ENCODE data around the gene MICA. TPM values are rescaled to one million over a fixed set of nuclear protein-coding genes. Genes with fewer than 3 reads are reported as not detected.
A peak's percentile ranks its signal among the peaks of the same experiment; 100 is the strongest.

The MICA gene
- total RNA-seq, 1 experiment from 2014 or later = 35.0 TPM

- no peak for DNase-seq
- no peaks in the 10 kb centered on the region for H3K36me3 ChIP-seq (ENCODE audit: low read depth, low read length)
- intact Hi-C loops (cut with micrococcal nuclease) = no loop called here
- no peaks in the 10 kb centered on the region for H4K20me1 ChIP-seq (ENCODE audit: low read length)
- H3K4me1 ChIP-seq (ENCODE audit: insufficient read depth, low read length) = peaks cover 12% of the 10 kb centered on the region
- no peaks in the 10 kb centered on the region for H3K27me3 ChIP-seq (ENCODE audit: low read length)
- no peak overlapping the region for H3K9ac ChIP-seq (ENCODE audit: low read length)
- ATAC-seq = no peak
- H2AFZ ChIP-seq (ENCODE audit: low read length) = no peak overlapping the region
- no peak overlapping the region for H3K4me2 ChIP-seq (ENCODE audit: low read length)
- no peak overlapping the region for H3K27ac ChIP-seq (ENCODE audit: low read length)
- POLR2A ChIA-PET (ENCODE audit: unreplicated experiment) = no interaction called here
- CTCF ChIA-PET = no interaction called here
- no peaks in the 10 kb centered on the region for H3K9me2 ChIP-seq (replicated peaks; ENCODE audit: low read length)
- no peak overlapping the region for H3K4me3 ChIP-seq (ENCODE audit: low read length)
- H3K79me2 ChIP-seq (ENCODE audit: low read length) = no peaks in the 10 kb centered on the region
- H3F3A ChIP-seq (ENCODE audit: low read length, unreplicated experiment) = no peaks in the 10 kb centered on the region
- H3K9me3 ChIP-seq (ENCODE audit: low read length) = no peaks in the 10 kb centered on the region
- no peak for TF ChIP-seq CTCF (conservative IDR thresholded peaks at IDR 0.05; ENCODE audit: low read depth, low read length)
- TF ChIP-seq EZH2 (IDR thresholded peaks at IDR 0.05; ENCODE audit: low read length, unreplicated experiment) = no peak
- TF ChIP-seq EZH2phosphoT487 (IDR thresholded peaks at IDR 0.05; ENCODE audit: borderline replicate concordance, low read length) = no peak
- no TSS peak for BruUV-seq (replicated peaks)
Observed at GRCh38 chr6:31460361-31461025, 57.1 kb downstream of the MICA start.

GRCh38 chr6:31462026-31462963 lies 58.9 kb downstream of the MICA start:
- H3K4me3 ChIP-seq (ENCODE audit: low read length) = peak overlapping the region; percentile 66; the same call in 1 of the 2 replicates
- no TSS peak for BruUV-seq (replicated peaks)
- no peaks in the 10 kb centered on the region for H3K36me3 ChIP-seq (ENCODE audit: low read depth, low read length)
- TF ChIP-seq CTCF (conservative IDR thresholded peaks at IDR 0.05; ENCODE audit: low read depth, low read length) (no peak), EZH2phosphoT487 (IDR thresholded peaks at IDR 0.05; ENCODE audit: borderline replicate concordance, low read length) (no peak), EZH2 (IDR thresholded peaks at IDR 0.05; ENCODE audit: low read length, unreplicated experiment) (no peak)
- ATAC-seq (peak; percentile 19), DNase-seq (peak; percentile 39)
- peak overlapping the region; percentile 95 for H2AFZ ChIP-seq (ENCODE audit: low read length)
- POLR2A ChIA-PET (ENCODE audit: unreplicated experiment) = interaction anchor here (0.5 to 0.6 kb wide), 2 partner anchors 10 to 85 kb away, joined by 3 to 4 read pairs; partner anchors contain the start of gene NFKBIL1
- intact Hi-C loops (cut with micrococcal nuclease) = no loop called here
- H3F3A ChIP-seq (ENCODE audit: low read length, unreplicated experiment) = no peaks in the 10 kb centered on the region
- H3K9ac ChIP-seq (ENCODE audit: low read length) = no peak overlapping the region
- no peaks in the 10 kb centered on the region for H3K9me3 ChIP-seq (ENCODE audit: low read length)
- CTCF ChIA-PET = interaction anchor here (0.5 to 0.9 kb wide), 5 partner anchors 12 to 136 kb away, joined by 3 to 4 read pairs (median 3); no protein-coding TSS in a partner anchor
- H3K4me2 ChIP-seq (ENCODE audit: low read length) = peak overlapping the region; percentile 86
- H3K9me2 ChIP-seq (replicated peaks; ENCODE audit: low read length) = no peaks in the 10 kb centered on the region
- H4K20me1 ChIP-seq (ENCODE audit: low read length) = no peaks in the 10 kb centered on the region
- peaks cover 12% of the 10 kb centered on the region for H3K4me1 ChIP-seq (ENCODE audit: insufficient read depth, low read length)
- no peaks in the 10 kb centered on the region for H3K79me2 ChIP-seq (ENCODE audit: low read length)
- no peak overlapping the region for H3K27ac ChIP-seq (ENCODE audit: low read length)
- no peaks in the 10 kb centered on the region for H3K27me3 ChIP-seq (ENCODE audit: low read length)
